H1 (cell line): ENCODE data around the gene SLC8A1. TPM values are rescaled to one million over a fixed set of nuclear protein-coding genes. Genes with fewer than 3 reads are reported as not detected.

Experiments
- CTCF ChIA-PET: fragments of 300-600 bp; sonication (Branson Sonifier 250); formaldehyde crosslinking; loops from one replicate; lab custom pipeline; 2021; ENCODE audit not compliant: partially characterized antibody; lab: Charles Lee
- POLR2A ChIA-PET: fragments of 300-600 bp; sonication (Branson Sonifier 250); formaldehyde crosslinking; loops from one replicate; lab custom pipeline; 2021; ENCODE audit warnings: inconsistent platforms; ENCODE audit not compliant: partially characterized antibody; lab: Charles Lee
- DNase-seq, 2 experiments: peaks; one replicate each; pipeline versions ENCODE4 v3.0.0 to v3.0.0-alpha.2; 2010 to 2022; ENCODE audit warnings: low spot score in 2 of 2, low read depth in 1 of 2, mixed read lengths in 1 of 2
- FAIRE-seq: peaks from 2 replicates; lab custom pipeline; 2011; peaks lifted over from hg19 to GRCh38; lab: Jason Lieb, UNC
- H2AFZ ChIP-seq: 2 replicates; pipeline ENCODE4 v1.8.1; 2012; ENCODE audit warnings: low read length, inconsistent platforms
- H2AK5ac ChIP-seq: 2 replicates; pipeline ENCODE4 v1.6.1; 2013; ENCODE audit warnings: low read depth, low read length
- H2BK120ac ChIP-seq: replicated peaks from 2 replicates; pipeline ENCODE3; 2013; ENCODE audit warnings: low read depth, low read length, inconsistent platforms
- H2BK12ac ChIP-seq: 2 replicates; pipeline ENCODE4 v1.6.1; 2013; ENCODE audit warnings: low read depth, low read length
- H2BK15ac ChIP-seq: 2 replicates; pipeline ENCODE4 v1.6.1; 2013; ENCODE audit warnings: low read length
- H2BK20ac ChIP-seq: 2 replicates; pipeline ENCODE4 v1.6.1; 2013; ENCODE audit warnings: low read length
- H2BK5ac ChIP-seq: 2 replicates; pipeline ENCODE4 v1.6.1; 2013; ENCODE audit warnings: low read depth, low read length
- H3K14ac ChIP-seq: 2 replicates; pipeline ENCODE4 v1.6.1; 2013; ENCODE audit warnings: inconsistent platforms; ENCODE audit not compliant: insufficient read length
- H3K18ac ChIP-seq: 2 replicates; pipeline ENCODE4 v1.6.1; 2013; ENCODE audit warnings: low read length; ENCODE audit errors: extremely low read depth
- H3K23ac ChIP-seq: 2 replicates; pipeline ENCODE4 v1.6.1; 2013; ENCODE audit warnings: inconsistent platforms; ENCODE audit not compliant: insufficient read length
- H3K23me2 ChIP-seq: 2 replicates; pipeline ENCODE4 v1.6.1; 2013; ENCODE audit warnings: low read depth, low read length
- H3K27ac ChIP-seq: 2 replicates; pipeline ENCODE4 v1.6.1; 2011; ENCODE audit warnings: low read depth, low read length, inconsistent platforms
- H3K27me3 ChIP-seq, 4 experiments: replicated peaks in 1 of 4; 1 replicate in 1 of 4; 2 replicates in 3 of 4; pipeline versions ENCODE4 v1.6.1 to v1.8.1; 2011 to 2013; ENCODE audit warnings: low read length in 3 of 4, mild to moderate bottlenecking in 3 of 4, inconsistent platforms in 2 of 4, mixed read lengths in 2 of 4, moderate library complexity in 1 of 4; ENCODE audit not compliant: control insufficient read depth in 3 of 4, insufficient read depth in 3 of 4; ENCODE audit errors: extremely low read depth in 1 of 4
- H3K36me3 ChIP-seq, 4 experiments: 2 replicates each; pipeline versions ENCODE4 v1.6.1 to v1.8.1; 2011 to 2013; ENCODE audit warnings: mild to moderate bottlenecking in 4 of 4, low read length in 3 of 4, moderate library complexity in 2 of 4, control low read depth in 1 of 4, inconsistent platforms in 1 of 4; ENCODE audit not compliant: insufficient read depth in 4 of 4, control insufficient read depth in 2 of 4
- H3K4ac ChIP-seq: replicated peaks from 2 replicates; pipeline ENCODE3; 2013; ENCODE audit warnings: low read length, low read depth, mixed read lengths, inconsistent platforms; ENCODE audit not compliant: insufficient read length
- H3K4me1 ChIP-seq, 4 experiments: replicated peaks in 1 of 4; 1 replicate in 1 of 4; 2 replicates in 3 of 4; pipeline versions ENCODE4 v1.6.1 to v1.8.1; 2011 to 2013; ENCODE audit warnings: low read length in 3 of 4, inconsistent platforms in 2 of 4, mixed read lengths in 1 of 4; ENCODE audit not compliant: insufficient read depth in 4 of 4, control insufficient read depth in 3 of 4
- H3K4me2 ChIP-seq, 2 experiments: 2 replicates each; pipeline versions ENCODE4 v1.6.1 to v1.8.1; 2011 to 2013; ENCODE audit warnings: low read depth in 2 of 2, low read length in 2 of 2, control low read depth in 1 of 2, inconsistent platforms in 1 of 2, mild to moderate bottlenecking in 1 of 2; ENCODE audit not compliant: insufficient read depth in 1 of 2
- H3K4me3 ChIP-seq, 4 experiments: fragments of 200-600, 300-600 bp in 1 of 4; sonication (generic), shearing (Covaris generic), sonication (Bioruptor Twin) in 1 of 4; 2 replicates each; pipeline versions ENCODE4 v1.5.1 to v1.8.1; 2011 to 2016; ENCODE audit warnings: low read length in 4 of 4, low read depth in 3 of 4, control low read depth in 2 of 4, inconsistent platforms in 2 of 4, mild to moderate bottlenecking in 2 of 4, mixed read lengths in 1 of 4, moderate library complexity in 1 of 4; ENCODE audit not compliant: insufficient read depth in 2 of 4; ENCODE audit errors: extremely low read depth in 1 of 4
- H3K56ac ChIP-seq: replicated peaks from 2 replicates; pipeline ENCODE3; 2013; ENCODE audit warnings: low read depth, mild to moderate bottlenecking, mixed read lengths, low read length, inconsistent platforms; ENCODE audit not compliant: insufficient read length
- H3K79me1 ChIP-seq: 2 replicates; pipeline ENCODE4 v1.6.1; 2013; ENCODE audit warnings: low read depth, low read length, control low read depth
- H3K79me2 ChIP-seq, 2 experiments: 2 replicates each; pipeline versions ENCODE4 v1.6.1 to v1.8.1; 2012 to 2013; ENCODE audit warnings: low read length in 2 of 2, mild to moderate bottlenecking in 2 of 2, inconsistent platforms in 1 of 2; ENCODE audit not compliant: insufficient read depth in 2 of 2, control insufficient read depth in 1 of 2
- H3K9ac ChIP-seq, 4 experiments: replicated peaks in 1 of 4; 1 replicate in 1 of 4; 2 replicates in 3 of 4; pipeline versions ENCODE4 v1.6.1 to v1.8.1; 2011 to 2013; ENCODE audit warnings: low read depth in 3 of 4, low read length in 3 of 4, control low read depth in 2 of 4, mild to moderate bottlenecking in 2 of 4, moderate library complexity in 2 of 4, inconsistent platforms in 1 of 4; ENCODE audit errors: extremely low read depth in 1 of 4
- H3K9me3 ChIP-seq, 2 experiments: 2 replicates each; pipeline versions ENCODE4 v1.6.1 to v1.8.1; 2012 to 2013; ENCODE audit warnings: mild to moderate bottlenecking in 2 of 2, moderate library complexity in 2 of 2, control low read depth in 1 of 2, inconsistent platforms in 1 of 2, low read depth in 1 of 2, low read length in 1 of 2, mixed read lengths in 1 of 2; ENCODE audit not compliant: insufficient read depth in 2 of 2
- H4K20me1 ChIP-seq, 2 experiments: replicated peaks in 1 of 2; 2 replicates each; pipeline versions ENCODE3 to v1.8.1; 2011 to 2013; ENCODE audit warnings: inconsistent platforms in 2 of 2, low read length in 2 of 2, mild to moderate bottlenecking in 1 of 2; ENCODE audit not compliant: insufficient read depth in 2 of 2, control insufficient read depth in 1 of 2
- H4K5ac ChIP-seq: 2 replicates; pipeline ENCODE4 v1.6.1; 2013; ENCODE audit warnings: low read length, low read depth, mixed read lengths, inconsistent platforms; ENCODE audit not compliant: insufficient read length
- H4K8ac ChIP-seq: 2 replicates; pipeline ENCODE4 v1.8.0; 2013; ENCODE audit warnings: mild to moderate bottlenecking, moderate library complexity, low read length, inconsistent platforms; ENCODE audit not compliant: insufficient read depth; ENCODE audit errors: extremely low read depth
- H4K91ac ChIP-seq: replicated peaks from 2 replicates; pipeline ENCODE3; 2013; ENCODE audit warnings: low read length, mixed read lengths, inconsistent platforms; ENCODE audit not compliant: insufficient read length
- ASH2L ChIP-seq: fragments of 200-600, 300-600 bp; sonication (generic); IDR thresholded peaks from one replicate; pipeline ENCODE4 v1.7.1; 2017; ENCODE audit warnings: low read length
- ATF2 ChIP-seq: IDR thresholded peaks from 2 replicates; pipeline ENCODE4 v1.6.1; 2012; ENCODE audit warnings: low read length, inconsistent platforms
- BCL11A ChIP-seq, 2 experiments: IDR thresholded peaks; one replicate each; pipeline ENCODE4 v1.6.1; 2011; ENCODE audit warnings: low read depth in 2 of 2, low read length in 2 of 2, mild to moderate bottlenecking in 2 of 2
- EGR1 ChIP-seq: IDR thresholded peaks from 2 replicates; pipeline ENCODE4 v1.6.1; 2011; ENCODE audit warnings: low read depth, low read length, borderline replicate concordance
- GTF2F1 ChIP-seq: IDR thresholded peaks from 2 replicates; pipeline ENCODE4 v1.6.1; 2012; ENCODE audit warnings: low read depth, low read length, improper control_type of control experiment, borderline replicate concordance
- HDAC6 ChIP-seq: IDR thresholded peaks from one replicate; pipeline ENCODE4 v1.7.1; 2012; ENCODE audit warnings: low read depth, mild to moderate bottlenecking, inconsistent platforms, low read length, moderate library complexity
- JUND ChIP-seq: IDR thresholded peaks from 2 replicates; pipeline ENCODE4 v1.6.1; 2011; ENCODE audit warnings: mild to moderate bottlenecking, improper control_type of control experiment, low read length
- MAX ChIP-seq: IDR thresholded peaks from 2 replicates; pipeline ENCODE4 v1.6.1; 2012; ENCODE audit warnings: inconsistent platforms
- NRF1 ChIP-seq: IDR thresholded peaks from 2 replicates; pipeline ENCODE4 v1.6.1; 2011; ENCODE audit warnings: mild to moderate bottlenecking, low read depth, low read length, improper control_type of control experiment
- SIRT6 ChIP-seq: IDR thresholded peaks from one replicate; pipeline ENCODE4 v1.7.1; 2012; ENCODE audit warnings: low read length, inconsistent platforms
- SUZ12 ChIP-seq: fragments of 200-600 bp; sonication (generic); IDR thresholded peaks from 2 replicates; pipeline ENCODE4 v1.6.1; 2012; ENCODE audit warnings: mild to moderate bottlenecking, inconsistent platforms, low read length, moderate library complexity, mixed read lengths
- YY1 ChIP-seq: IDR thresholded peaks from 2 replicates; pipeline ENCODE4 v1.6.1; 2011; ENCODE audit warnings: low read depth, mild to moderate bottlenecking, low read length
- ZNF274 ChIP-seq: IDR thresholded peaks from 2 replicates; pipeline ENCODE4 v1.7.0; 2012; ENCODE audit warnings: low read length, borderline replicate concordance; ENCODE audit errors: extremely low read depth
- WGBS, 2 experiments: shearing (Covaris generic) in 1 of 2; methylation state at CpG; one replicate each; pipeline versions ENCODE4 v1.1.6 to v1.1.7; 2013 to 2015; ENCODE audit warnings: low lambda C conversion rate in 2 of 2, mixed read lengths in 2 of 2, inconsistent platforms in 1 of 2, low coverage in 1 of 2, missing lambda C conversion rate in 1 of 2; ENCODE audit not compliant: insufficient replicate concordance in 2 of 2, insufficient coverage in 1 of 2, insufficient read length in 1 of 2; ENCODE audit errors: extremely low coverage in 1 of 2, missing lambda C conversion rate in 1 of 2; 5-methylcytosine and 5-hydroxymethylcytosine counted together
- polyA plus RNA-seq, 7 experiments: library from polyadenylated mRNA; depleted of rRNA in 3 of 7; stranded (reverse) in 5 of 7; unstranded in 2 of 7; fragments of >200 nt in 5 of 7; fragments of 200-250 nt in 2 of 7; gene quantifications; 1 replicate in 5 of 7; 2 replicates in 1 of 7; 4 replicates in 1 of 7; pipeline versions ENCODE4 v1.2.1 to v1.2.3, GENCODE V29; 2011 to 2013; ENCODE audit warnings: missing spikeins in 2 of 7, mixed read lengths in 2 of 7
- total RNA-seq: library from RNA; stranded (reverse); fragmentation: NEBNext Ultra II Directional; extraction: Animal tissue kit (Norgen Biotek cat#: 25700); gene quantifications from 2 replicates; pipeline ENCODE4 v1.2.1, GENCODE V29; 2021

Gene SLC8A1
- total and polyA plus RNA-seq, 2 of the 8 experiments (the other 6 are each of a cell fraction or from before 2014, with no cell fraction given): 0.68 to 3.6 TPM

- H2AFZ ChIP-seq: no peak overlapping the region; the same call in 1 of the 2 replicates
- H3K27me3 ChIP-seq: no peaks in the 10 kb centered on the region
- FAIRE-seq (no peak), DNase-seq (no peak)
- H2AK5ac ChIP-seq: no peak overlapping the region
- H4K8ac ChIP-seq: no peak overlapping the region
- H4K20me1 ChIP-seq: no peaks in the 10 kb centered on the region
- no peak overlapping the region for H2BK20ac ChIP-seq
- H3K4me1 ChIP-seq: no peaks in the 10 kb centered on the region
- no peaks in the 10 kb centered on the region for H3K9me3 ChIP-seq
- no peak overlapping the region for H3K27ac ChIP-seq
- TF ChIP-seq NRF1 (no peak), EGR1 (no peak), SIRT6 (no peak), GTF2F1 (no peak), ATF2 (no peak), MAX (no peak), BCL11A (IDR thresholded peaks at IDR 0.05; ENCODE audit: low read depth in 2 of 2, low read length in 2 of 2) (no peak), HDAC6 (no peak), ZNF274 (no peak), ASH2L (no peak), YY1 (no peak), SUZ12 (no peak), JUND (no peak)
- H3K79me2 ChIP-seq: no peaks in the 10 kb centered on the region
- H3K4me2 ChIP-seq: no peak overlapping the region
- no peak overlapping the region for H3K4me3 ChIP-seq
- H2BK5ac ChIP-seq: no peak overlapping the region
- no peak overlapping the region for H3K23ac ChIP-seq
- H2BK15ac ChIP-seq: no peak overlapping the region
- no peak overlapping the region for H3K18ac ChIP-seq
- ChIA-PET CTCF (interaction anchor here (0.6 to 1.4 kb wide), 2 partner anchors 11 to 183 kb away, joined by 3 to 5 read pairs; no protein-coding TSS in a partner anchor), POLR2A (no interaction called here)
- no peak overlapping the region for H3K4ac ChIP-seq
- H3K79me1 ChIP-seq: no peaks in the 10 kb centered on the region
- no peak overlapping the region for H2BK12ac ChIP-seq
- no peaks in the 10 kb centered on the region for H3K23me2 ChIP-seq
- H3K56ac ChIP-seq: no peak overlapping the region
- 85% methylated on average over 1 of the region's 1 CpG; no CpG with 5 or more reads in 1 of the 2 experiments for WGBS, 2 experiments
- no peak overlapping the region for H4K91ac ChIP-seq
- H4K5ac ChIP-seq: no peak overlapping the region
- H3K36me3 ChIP-seq: no peaks in the 10 kb centered on the region
- H3K14ac ChIP-seq: no peak overlapping the region
- no peak overlapping the region for H3K9ac ChIP-seq
- H2BK120ac ChIP-seq: no peak overlapping the region
Observed at GRCh38 chr2:40292291-40292690, 159.6 kb downstream of the SLC8A1 start.
